Measurements from ENCODE around the gene GDF11.
"Not testable (repeated sequence)": the region's sequence is repeated elsewhere in the genome, so short reads cannot be mapped to it uniquely, and the experiment has no call there.

GDF11 gene

GRCh38 chr12:55743406-55744339, 751 bp downstream of the GDF11 start:
- DNase-seq, result no peak

DNA sequence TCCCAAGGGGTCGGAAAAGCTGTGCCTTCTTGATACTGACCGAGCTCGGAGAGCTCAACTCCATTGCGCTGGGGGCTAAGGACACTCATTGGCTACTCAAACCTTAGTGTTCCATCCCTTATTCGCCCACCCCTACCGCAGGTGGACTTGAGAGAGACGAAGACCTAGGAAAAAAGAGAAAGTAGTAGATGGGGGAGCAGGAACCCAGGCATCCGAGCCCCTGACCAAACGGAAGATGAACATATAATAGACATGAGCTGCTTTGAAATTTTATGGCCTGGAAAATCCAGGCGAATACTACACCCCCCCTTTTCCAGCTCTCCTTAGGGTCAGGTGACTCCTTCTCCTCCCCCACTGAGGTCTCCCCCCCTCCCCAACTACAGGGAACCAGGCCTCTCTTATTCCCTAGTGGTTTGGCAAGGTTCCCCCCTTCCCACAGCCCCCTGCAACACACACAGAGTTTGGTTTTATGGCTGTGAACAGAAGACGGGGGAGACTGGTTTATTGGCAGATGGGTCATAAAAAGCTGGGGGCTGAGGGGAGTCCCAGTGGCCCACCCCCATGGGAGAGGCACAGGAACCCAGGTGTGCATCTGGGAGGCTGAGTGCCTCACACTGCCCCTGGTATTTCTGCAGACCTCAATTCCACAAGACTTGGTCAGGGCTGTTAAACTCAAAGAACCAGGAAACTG, 1.6 kb downstream of the GDF11 start:
- no peak for DNase-seq

DNA sequence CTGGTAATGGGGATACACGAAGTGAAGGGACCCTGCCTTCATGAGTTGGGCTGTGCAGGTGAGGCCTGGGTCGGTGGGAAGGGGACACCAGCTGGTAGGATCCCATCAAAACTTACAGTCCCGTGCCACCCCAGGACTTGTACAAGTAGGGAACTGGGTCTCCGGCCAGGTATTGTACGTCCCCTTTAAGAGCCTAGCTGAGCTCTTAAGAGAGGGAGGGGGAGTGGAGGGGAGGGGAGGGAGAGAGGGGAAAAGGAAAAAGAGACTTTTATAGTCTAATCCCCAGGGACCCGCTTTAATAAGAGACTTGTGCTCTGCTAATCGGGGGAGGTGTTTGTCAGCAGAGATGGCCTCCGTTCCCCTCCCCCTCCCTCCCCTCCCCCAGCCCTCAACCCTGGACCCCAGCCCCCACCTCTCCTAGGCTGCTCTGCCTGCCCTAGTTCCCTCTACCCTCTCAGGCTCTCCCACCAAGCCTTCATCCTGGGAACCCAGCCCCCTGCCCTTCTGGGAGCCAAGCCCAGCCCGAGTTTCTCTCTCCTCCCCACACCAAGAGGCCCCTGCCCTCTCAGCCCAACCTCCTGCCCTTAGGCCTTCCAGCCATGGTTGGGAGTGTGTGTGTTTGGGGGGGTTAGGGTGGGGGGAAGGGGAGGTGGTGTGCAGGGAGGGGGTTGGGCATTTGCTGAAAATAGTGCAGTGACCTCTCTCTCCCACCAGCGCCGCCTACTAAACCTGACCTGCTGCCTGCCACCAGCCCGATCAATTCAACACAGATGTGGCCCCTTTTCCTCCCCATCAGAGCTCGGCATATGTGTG, 2.6 kb downstream of the GDF11 start:
- DNase-seq, result peak in 1 of 2 donors; percentile 38

DNA sequence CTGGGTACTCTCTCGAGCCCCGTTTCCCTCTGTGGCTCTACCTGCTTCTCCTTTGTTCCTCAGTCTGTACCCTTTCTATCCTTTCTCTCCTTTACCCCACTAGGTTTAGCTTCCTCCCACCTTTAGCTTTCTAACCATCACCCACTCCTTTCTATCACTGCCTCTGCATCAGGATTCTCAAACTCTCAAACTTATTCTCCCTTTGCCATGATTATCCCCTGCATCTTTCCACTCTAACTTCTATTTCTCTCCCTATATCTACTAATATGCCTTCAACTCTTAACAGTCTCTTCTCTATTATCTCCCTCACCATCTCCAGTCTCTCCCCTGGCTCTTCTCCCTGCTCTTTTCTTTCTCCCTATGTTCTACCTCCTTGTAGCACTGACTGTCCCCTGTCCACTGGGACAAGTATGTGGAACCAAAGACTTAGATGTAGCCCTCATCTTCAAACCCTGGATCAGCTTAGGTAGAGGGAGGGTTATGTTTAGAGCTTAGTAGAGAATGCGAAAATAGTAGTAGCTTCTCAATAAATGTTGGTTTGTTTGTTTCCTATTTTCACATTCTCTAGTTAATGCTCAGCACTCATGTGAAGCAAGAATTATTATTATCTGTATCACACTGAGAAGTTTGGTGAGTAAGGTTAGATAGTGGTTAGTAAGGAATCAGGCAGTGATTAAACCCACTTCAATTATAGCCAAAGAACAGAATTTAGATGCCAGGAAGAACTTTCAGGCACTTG, 3.4 kb downstream of the GDF11 start:
- DNase-seq, result no peak

DNA sequence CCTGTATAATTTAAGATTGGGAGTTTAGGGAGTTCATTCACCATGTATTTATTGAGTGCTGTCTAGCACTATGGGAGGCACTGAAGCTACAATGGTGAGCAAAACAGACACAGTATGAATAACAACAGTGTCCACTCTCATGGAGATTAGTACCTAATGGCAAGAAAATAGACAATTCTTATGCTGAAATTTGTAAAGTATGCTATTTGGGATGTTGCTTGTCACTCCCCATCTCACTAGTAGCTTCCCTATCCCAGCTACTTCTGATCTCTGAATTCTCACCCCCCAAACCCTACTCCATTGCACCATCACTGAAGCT, 4.0 kb downstream of the GDF11 start:
- DNase-seq, result no peak

- no peak for DNase-seq
Observed at GRCh38 chr12:55748230-55748993, 5.5 kb downstream of the GDF11 start.

GRCh38 chr12:55755246-55755645, 12.3 kb downstream of the GDF11 start:
- no peak for DNase-seq

DNA sequence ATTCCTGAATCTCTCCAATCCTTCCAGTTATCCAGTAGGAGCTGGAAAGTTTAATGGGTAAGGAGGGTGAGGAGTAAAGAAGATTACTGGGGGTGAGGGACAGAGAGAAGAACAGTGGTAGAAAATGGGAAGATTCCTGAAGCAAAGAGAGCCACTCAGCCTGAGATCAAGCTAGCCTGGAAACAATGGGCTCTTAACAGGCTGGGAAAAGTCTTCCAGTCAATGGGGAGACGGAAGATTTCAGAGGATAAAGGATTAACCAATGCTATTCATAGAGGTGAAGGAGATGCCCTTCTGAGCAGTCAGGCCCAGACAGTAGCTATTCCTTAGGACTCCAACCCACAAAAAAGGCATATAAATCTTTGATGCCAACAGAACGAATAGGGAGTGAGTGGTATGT, 14.8 kb downstream of the GDF11 start:
- no peak for DNase-seq

- not testable (repeated sequence) for DNase-seq
Observed at GRCh38 chr12:55758575-55758974, 15.7 kb downstream of the GDF11 start.

GRCh38 chr12:55760663-55761062, 17.7 kb downstream of the GDF11 start:
- DNase-seq, result no peak

DNA sequence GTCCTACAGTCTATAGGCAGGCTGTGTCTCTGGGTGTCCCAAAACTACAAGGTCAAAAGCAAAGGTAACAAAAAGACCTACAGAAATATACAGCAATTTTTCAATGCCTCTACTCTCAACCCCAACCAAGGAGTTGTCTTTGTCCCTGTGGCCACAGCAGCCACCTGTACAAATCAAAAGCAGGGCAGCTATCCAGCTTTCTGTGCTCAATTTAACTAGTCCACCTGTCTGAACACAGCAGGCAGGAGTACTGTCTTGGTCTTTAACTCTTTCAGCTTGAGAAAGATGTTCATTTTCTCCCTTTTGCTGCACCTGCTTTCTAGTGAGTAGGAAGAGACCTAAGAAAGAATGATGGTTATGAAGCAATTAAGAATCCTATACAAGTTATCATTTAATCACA, 19.7 kb downstream of the GDF11 start:
- no peak for DNase-seq

GRCh38 chr12:55765736-55766290, 22.9 kb downstream of the GDF11 start:
- no peak for DNase-seq

- DNase-seq, result no peak
Observed at GRCh38 chr12:55767156-55767555, 24.2 kb downstream of the GDF11 start.

GRCh38 chr12:55771736-55772135, 28.8 kb downstream of the GDF11 start:
- DNase-seq, result no peak

DNA sequence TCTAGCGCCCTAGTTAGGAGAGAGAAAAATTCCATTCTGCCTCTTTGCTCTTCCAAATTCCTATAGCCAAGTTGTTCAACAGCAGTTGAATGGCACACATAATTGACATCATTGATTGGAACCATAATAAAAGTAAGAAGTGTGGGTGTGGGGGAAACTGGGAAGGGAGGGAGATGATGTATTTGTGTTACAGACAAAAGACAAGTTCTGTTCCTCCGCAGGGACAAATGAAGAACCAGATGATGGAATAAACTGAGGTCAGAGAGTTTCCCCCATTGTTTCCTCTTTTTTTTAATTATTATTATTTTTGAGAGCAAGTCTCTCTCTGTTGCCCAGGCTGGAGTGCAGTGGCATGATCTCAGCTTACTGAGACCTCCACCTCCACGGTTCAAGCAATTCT, 34.9 kb downstream of the GDF11 start:
- DNase-seq, result no peak

DNA sequence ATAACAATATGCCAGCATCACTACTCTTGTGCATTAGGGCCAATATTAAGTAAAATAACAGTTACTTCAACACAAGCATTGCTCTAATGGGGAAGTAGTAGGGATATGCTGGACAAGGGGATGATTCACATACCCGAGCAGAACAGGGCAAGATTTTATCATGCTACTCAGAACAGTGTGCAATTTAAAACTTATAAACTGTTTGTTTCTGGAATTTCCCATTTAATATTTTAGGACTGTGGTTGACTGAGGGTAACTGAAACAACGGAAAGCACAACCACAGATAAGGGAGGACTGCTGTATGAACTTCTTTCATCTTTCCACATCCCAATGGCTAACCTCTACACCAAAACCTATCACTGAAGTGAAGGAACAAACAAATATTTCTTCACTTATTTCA, 37.8 kb downstream of the GDF11 start:
- no peak for DNase-seq

- no peak for DNase-seq
Observed at GRCh38 chr12:55788546-55788945, 45.6 kb downstream of the GDF11 start.

DNA sequence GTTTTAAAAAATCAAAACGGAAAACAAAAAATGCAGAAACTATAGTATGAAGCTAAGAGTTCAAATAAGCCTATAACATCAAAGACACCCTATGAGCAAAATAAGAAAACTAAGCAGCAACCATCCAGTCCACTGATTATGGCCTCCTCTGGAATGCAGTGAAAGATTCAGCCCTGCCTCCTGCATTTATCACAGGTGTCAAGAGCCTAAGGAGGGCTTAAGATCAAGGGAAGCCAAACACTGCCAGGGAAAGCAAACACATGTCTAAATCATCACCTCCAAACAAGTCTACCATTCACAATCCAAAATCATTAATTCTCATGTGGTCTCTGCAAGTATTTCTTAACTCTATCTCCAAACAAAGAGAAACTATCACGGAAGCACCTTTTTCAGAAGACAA, 46.2 kb downstream of the GDF11 start:
- no peak for DNase-seq

DNA sequence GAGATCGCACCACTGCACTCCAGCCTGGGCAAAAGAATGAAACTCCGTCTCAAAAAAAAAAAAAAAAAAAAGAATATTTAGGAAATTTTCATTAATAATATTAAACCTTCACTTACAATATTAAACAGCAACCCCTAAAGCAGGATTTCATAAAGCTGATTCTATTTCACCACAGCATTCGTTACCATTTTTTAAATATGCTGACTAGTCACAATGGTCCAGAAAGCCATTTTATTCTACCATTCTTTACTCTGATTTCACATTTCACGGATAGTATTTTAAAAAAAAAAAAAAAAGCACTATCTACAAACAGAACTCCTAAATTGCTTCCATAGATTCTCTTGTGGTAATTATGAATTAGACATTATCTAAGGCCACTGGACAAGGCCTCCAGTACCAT, 47.0 kb downstream of the GDF11 start:
- no peak for DNase-seq

- no peak for DNase-seq
Observed at GRCh38 chr12:55795950-55796349, 53.0 kb downstream of the GDF11 start.

DNA sequence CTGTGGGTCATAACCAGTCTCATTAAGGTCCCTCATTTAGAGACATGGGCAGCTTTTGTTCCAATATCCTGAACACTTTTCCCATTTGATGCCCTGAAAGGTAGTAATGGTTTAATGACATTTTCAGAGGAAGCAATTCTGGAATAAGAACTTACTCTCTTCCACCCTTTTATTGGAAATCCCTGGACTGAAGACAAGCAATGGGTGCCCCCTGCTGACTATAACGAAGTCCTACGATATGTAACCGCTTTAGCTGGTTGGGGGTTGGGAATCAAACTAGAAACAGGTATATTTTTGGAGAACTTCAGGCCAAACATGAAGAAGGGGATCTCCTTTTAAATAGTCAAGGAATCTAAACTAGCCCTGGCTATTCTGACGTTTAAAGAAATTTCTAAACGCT, 54.1 kb downstream of the GDF11 start:
- peak; percentile 3 to 62 for DNase-seq

- no peak for DNase-seq
Observed at GRCh38 chr12:55797550-55797949, 54.6 kb downstream of the GDF11 start.

Measured in hippocampal formation (tissue), 2 donors.